GM18508 (cell line): ENCODE data around the gene VPS13D.
"Not testable (repeated sequence)": the region's sequence is repeated elsewhere in the genome, so short reads cannot be mapped to it uniquely, and the experiment has no call there.

Experiments used
- ATAC-seq: cut with Tn5 transposase; IDR thresholded peaks from one replicate; pipeline ENCODE4 v1.9.1; 2021; ENCODE audit warnings: moderate number of reproducible peaks; ENCODE audit not compliant: insufficient read depth, unreplicated experiment

VPS13D gene

GRCh38 chr1:12222700-12223099, 7.1 kb upstream of the VPS13D start:
- not testable (repeated sequence) for ATAC-seq

- not testable (repeated sequence) for ATAC-seq
Measured at GRCh38 chr1:12224092-12224491, 5.7 kb upstream of the VPS13D start.

GRCh38 chr1:12228979-12229378, 851 bp upstream of the VPS13D start:
- no peak for ATAC-seq

GRCh38 chr1:12229386-12229834, 420 bp upstream of the VPS13D start:
- ATAC-seq = no peak

- ATAC-seq = no peak
Measured at GRCh38 chr1:12230549-12231275, 882 bp downstream of the VPS13D start.

GRCh38 chr1:12231276-12231595, 1.4 kb downstream of the VPS13D start:
- ATAC-seq = no peak

- no peak for ATAC-seq
Measured at GRCh38 chr1:12232221-12232620, 2.4 kb downstream of the VPS13D start.

GRCh38 chr1:12244078-12244477, 14.2 kb downstream of the VPS13D start:
- ATAC-seq = no peak

GRCh38 chr1:12244585-12244984, 14.8 kb downstream of the VPS13D start:
- ATAC-seq = no peak

GRCh38 chr1:12245116-12245515, 15.3 kb downstream of the VPS13D start:
- no peak for ATAC-seq

GRCh38 chr1:12245733-12246132, 15.9 kb downstream of the VPS13D start:
- ATAC-seq = no peak

- ATAC-seq = no peak
Measured at GRCh38 chr1:12246584-12246983, 16.8 kb downstream of the VPS13D start.

GRCh38 chr1:12249181-12249580, 19.4 kb downstream of the VPS13D start:
- ATAC-seq = no peak

GRCh38 chr1:12249748-12250147, 19.9 kb downstream of the VPS13D start:
- no peak for ATAC-seq

- ATAC-seq = no peak
Measured at GRCh38 chr1:12251442-12251841, 21.6 kb downstream of the VPS13D start.

- no peak for ATAC-seq
Measured at GRCh38 chr1:12255913-12256312, 26.1 kb downstream of the VPS13D start.

GRCh38 chr1:12258272-12258671, 28.4 kb downstream of the VPS13D start:
- no peak for ATAC-seq

- no peak for ATAC-seq
Measured at GRCh38 chr1:12269351-12269750, 39.5 kb downstream of the VPS13D start.

- no peak for ATAC-seq
Measured at GRCh38 chr1:12271033-12271432, 41.2 kb downstream of the VPS13D start.

GRCh38 chr1:12272770-12273169, 42.9 kb downstream of the VPS13D start:
- no peak for ATAC-seq

GRCh38 chr1:12275370-12275769, 45.5 kb downstream of the VPS13D start:
- ATAC-seq = no peak

GRCh38 chr1:12276225-12276624, 46.4 kb downstream of the VPS13D start:
- no peak for ATAC-seq

GRCh38 chr1:12279003-12279402, 49.2 kb downstream of the VPS13D start:
- ATAC-seq = no peak
